ENCODE measurements around the gene TMEM74B.

The TMEM74B gene

DNA sequence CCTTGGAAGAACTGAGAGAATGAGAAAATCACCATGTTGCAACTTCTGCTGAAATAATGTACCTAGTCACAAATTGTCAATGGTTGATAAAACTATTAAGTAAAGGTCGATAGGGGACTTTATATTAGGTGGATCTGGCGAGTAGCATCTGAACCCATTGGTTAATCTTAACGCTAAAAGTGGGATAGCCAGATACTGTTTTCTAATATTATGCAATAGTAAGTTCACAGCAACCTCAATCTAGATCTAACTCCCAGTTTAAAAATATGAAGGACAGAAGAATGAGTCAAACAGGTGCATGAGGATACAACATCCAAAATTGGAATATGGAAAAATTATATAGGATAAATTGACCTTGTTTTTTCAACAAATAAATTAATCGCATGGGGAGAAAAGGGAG is 47.5 kb downstream of the TMEM74B start:
- DNase-seq (ENCODE audit: low spot score), result no peak

DNA sequence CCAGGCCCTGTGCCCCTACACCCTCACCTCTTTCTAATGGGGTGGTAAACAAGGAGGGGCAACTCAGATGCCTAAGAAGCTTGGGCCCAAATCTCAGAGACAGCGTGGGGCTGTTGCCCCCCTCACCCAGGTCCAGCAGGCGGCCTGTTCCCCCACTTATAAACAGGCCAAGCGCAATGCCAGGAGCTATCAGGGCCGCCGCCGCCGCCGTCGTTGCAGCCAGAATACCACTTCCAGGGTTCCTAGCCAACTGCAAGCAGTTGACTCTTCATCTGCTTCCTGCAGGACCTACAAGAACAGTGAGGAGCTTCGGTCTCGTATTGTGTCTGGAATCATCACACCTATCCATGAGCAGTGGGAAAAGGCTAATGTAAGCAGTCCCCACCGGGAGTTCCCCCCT is 49.9 kb downstream of the TMEM74B start:
- DNase-seq (ENCODE audit: low spot score), result no peak

DNA sequence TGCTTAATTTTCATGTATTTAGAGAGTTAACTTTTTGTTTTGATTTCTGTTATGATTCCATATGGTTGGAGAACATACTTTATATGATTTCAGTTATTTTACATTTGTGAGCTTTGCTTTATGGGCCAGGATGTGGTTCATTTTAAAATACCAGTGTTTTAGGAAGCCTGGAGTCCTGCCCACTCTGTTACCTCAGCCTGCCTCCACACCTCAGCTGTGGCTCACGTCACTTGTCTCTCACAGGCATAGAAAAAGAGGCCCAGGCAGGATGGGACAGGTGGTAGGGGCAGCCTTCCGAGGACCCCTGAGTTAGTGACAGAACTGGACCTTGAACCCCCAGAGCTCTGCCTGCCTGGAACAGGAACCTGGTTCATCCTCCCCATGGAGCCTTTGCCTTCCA is 50.4 kb downstream of the TMEM74B start:
- no peak for DNase-seq (ENCODE audit: low spot score)

DNA sequence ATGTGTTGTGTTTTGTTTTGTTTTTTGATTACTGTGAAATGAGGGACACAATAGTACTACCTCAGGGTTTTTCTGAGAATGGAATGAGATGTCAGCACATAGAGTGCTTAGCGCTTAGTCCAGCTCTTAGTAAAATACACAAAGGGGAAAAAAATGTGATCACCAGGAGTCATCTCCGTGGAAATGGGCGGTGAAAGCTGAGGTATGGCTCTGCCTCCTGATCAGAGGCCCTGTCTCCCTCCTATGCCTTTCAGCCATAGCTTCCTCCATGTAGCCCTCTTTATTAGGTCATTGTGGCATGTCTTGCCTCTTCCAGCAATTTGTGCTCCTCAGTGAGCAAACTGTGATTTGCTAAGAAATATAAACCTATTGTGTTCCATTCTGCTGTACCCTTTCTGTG is 53.4 kb downstream of the TMEM74B start:
- no peak for DNase-seq (ENCODE audit: low spot score)

DNA sequence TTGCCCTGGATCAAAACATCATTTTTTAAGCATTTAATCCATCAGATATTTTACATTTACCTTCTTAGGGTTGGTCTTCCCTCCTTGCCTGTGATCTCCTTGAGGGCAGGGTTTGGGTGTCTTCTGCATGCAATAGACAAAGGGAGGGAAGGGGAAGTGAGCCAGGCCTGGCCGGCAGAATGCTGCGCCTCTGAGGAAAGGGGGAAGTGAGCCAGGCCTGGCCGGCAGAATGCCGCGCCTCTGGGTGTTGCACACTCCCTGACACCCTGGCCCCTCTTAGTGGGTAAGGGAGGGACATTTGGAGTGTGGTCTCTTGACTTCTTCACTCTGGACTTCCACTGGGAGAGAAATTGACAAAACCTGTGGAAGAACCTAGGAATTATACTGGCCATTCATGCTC is 53.9 kb downstream of the TMEM74B start:
- no peak for DNase-seq (ENCODE audit: low spot score)

Measured in CD4-positive, alpha-beta T cell treated with Interleukin-15 for 4 hours (primary cell).